Measurements from ENCODE around the gene MSH5. TPM values are rescaled to one million over a fixed set of nuclear protein-coding genes. Genes with fewer than 3 reads are reported as not detected.

The MSH5 gene
- total and polyA plus RNA-seq, 9 of the 15 experiments (the other 6 are each of a cell fraction or from before 2014, with no cell fraction given): 12.5 to 104 (median 46.6) TPM

DNA sequence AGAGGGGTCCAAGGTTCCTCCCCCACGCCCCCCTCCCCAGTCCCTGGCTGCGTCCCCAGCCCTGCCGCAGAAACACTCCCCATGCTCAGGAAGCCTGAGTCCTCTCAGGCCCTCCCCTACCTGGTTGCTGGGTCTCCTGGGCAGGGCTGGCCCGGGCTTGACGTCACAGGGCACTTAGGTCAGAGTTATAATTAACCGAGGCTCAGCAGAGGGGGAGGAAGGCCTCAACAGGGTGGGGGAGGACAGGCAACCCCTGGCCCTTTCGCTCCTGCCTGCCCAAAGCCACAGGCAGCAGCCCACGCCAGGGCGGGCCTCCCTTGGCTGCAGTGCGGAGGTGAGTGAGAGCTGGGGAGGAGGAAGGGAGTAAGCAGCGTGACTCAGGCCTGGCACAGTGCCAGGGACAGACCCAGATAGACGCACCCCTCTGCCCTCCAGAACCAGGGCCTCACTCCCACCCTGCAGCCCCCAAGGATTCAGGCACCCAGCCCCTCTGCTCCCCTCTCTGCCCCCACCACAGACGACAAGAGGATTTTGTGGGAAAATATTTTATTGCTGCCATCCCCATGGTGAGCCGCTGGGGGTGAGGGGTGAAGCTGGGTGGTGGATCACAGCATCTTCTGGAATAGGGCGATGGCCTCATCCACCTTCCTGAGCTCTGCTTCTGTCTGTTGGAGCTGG is 37.3 kb downstream of the MSH5 start, which contains the start of gene VWA7 (continued):
- TF ChIP-seq, protein P1, sequence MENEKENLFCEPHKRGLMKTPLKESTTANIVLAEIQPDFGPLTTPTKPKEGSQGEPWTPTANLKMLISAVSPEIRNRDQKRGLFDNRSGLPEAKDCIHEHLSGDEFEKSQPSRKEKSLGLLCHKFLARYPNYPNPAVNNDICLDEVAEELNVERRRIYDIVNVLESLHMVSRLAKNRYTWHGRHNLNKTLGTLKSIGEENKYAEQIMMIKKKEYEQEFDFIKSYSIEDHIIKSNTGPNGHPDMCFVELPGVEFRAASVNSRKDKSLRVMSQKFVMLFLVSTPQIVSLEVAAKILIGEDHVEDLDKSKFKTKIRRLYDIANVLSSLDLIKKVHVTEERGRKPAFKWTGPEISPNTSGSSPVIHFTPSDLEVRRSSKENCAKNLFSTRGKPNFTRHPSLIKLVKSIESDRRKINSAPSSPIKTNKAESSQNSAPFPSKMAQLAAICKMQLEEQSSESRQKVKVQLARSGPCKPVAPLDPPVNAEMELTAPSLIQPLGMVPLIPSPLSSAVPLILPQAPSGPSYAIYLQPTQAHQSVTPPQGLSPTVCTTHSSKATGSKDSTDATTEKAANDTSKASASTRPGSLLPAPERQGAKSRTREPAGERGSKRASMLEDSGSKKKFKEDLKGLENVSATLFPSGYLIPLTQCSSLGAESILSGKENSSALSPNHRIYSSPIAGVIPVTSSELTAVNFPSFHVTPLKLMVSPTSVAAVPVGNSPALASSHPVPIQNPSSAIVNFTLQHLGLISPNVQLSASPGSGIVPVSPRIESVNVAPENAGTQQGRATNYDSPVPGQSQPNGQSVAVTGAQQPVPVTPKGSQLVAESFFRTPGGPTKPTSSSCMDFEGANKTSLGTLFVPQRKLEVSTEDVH (IDR thresholded peaks at IDR 0.05; ENCODE audit: low read depth, partially characterized antibody): peak; percentile 74
- peak; percentile 70 for TF ChIP-seq RBM22 (IDR thresholded peaks at IDR 0.05; ENCODE audit: low read depth, low read length, poor library complexity, severe bottlenecking)
- TF ChIP-seq SMARCA4 (IDR thresholded peaks at IDR 0.05): peak; percentile 97
- TF ChIP-seq SUPT5H (IDR thresholded peaks at IDR 0.05): peak; percentile 83
- TF ChIP-seq, protein P2, sequence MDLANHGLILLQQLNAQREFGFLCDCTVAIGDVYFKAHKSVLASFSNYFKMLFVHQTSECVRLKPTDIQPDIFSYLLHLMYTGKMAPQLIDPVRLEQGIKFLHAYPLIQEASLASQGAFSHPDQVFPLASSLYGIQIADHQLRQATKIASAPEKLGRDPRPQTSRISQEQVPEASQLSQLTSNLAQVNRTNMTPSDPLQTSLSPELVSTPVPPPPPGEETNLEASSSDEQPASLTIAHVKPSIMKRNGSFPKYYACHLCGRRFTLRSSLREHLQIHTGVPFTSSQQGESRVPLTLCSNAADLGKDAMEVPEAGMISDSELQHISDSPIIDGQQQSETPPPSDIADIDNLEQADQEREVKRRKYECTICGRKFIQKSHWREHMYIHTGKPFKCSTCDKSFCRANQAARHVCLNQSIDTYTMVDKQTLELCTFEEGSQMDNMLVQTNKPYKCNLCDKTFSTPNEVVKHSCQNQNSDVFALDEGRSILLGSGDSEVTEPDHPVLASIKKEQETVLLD (IDR thresholded peaks at IDR 0.05): peak; percentile 94
- TF ChIP-seq HCFC1 (IDR thresholded peaks at IDR 0.05; ENCODE audit: low read depth, low read length): peak; percentile 52; the same call in 1 of the 2 replicates
- TF ChIP-seq, protein P3, sequence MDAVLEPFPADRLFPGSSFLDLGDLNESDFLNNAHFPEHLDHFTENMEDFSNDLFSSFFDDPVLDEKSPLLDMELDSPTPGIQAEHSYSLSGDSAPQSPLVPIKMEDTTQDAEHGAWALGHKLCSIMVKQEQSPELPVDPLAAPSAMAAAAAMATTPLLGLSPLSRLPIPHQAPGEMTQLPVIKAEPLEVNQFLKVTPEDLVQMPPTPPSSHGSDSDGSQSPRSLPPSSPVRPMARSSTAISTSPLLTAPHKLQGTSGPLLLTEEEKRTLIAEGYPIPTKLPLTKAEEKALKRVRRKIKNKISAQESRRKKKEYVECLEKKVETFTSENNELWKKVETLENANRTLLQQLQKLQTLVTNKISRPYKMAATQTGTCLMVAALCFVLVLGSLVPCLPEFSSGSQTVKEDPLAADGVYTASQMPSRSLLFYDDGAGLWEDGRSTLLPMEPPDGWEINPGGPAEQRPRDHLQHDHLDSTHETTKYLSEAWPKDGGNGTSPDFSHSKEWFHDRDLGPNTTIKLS (IDR thresholded peaks at IDR 0.05; ENCODE audit: borderline replicate concordance, low read depth): peak; percentile 56; the same call in 1 of the 2 replicates
- no peak for TF ChIP-seq PRPF4 (IDR thresholded peaks at IDR 0.05; ENCODE audit: insufficient read depth, low read depth, low read length, poor library complexity, severe bottlenecking)
- TF ChIP-seq SMAD3 (CRISPR knock-in tag; conservative IDR thresholded peaks at IDR 0.05): peak; percentile 69; the same call in 1 of the 2 replicates
- TF ChIP-seq RB1 (IDR thresholded peaks at IDR 0.05; ENCODE audit: low read depth): peak; percentile 90
- TF ChIP-seq CBX3 (IDR thresholded peaks at IDR 0.05; ENCODE audit: borderline replicate concordance in 1 of 2, low read length in 2 of 2): peak in 1 of 2 experiments; percentile 95; a peak in 2 of 3 replicates
- TF ChIP-seq, protein P4, sequence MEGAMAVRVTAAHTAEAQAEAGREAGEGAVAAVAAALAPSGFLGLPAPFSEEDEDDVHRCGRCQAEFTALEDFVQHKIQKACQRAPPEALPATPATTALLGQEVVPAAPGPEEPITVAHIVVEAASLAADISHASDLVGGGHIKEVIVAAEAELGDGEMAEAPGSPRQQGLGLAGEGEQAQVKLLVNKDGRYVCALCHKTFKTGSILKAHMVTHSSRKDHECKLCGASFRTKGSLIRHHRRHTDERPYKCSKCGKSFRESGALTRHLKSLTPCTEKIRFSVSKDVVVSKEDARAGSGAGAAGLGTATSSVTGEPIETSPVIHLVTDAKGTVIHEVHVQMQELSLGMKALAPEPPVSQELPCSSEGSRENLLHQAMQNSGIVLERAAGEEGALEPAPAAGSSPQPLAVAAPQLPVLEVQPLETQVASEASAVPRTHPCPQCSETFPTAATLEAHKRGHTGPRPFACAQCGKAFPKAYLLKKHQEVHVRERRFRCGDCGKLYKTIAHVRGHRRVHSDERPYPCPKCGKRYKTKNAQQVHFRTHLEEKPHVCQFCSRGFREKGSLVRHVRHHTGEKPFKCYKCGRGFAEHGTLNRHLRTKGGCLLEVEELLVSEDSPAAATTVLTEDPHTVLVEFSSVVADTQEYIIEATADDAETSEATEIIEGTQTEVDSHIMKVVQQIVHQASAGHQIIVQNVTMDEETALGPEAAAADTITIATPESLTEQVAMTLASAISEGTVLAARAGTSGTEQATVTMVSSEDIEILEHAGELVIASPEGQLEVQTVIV (CRISPR knock-in tag; IDR thresholded peaks at IDR 0.05; ENCODE audit: borderline replicate concordance): peak; percentile 60; the same call in 1 of the 2 replicates
- TF ChIP-seq RUNX1 (IDR thresholded peaks at IDR 0.05; ENCODE audit: low read depth): peak; percentile 89; the same call in 1 of the 2 replicates
- peak; percentile 84 for TF ChIP-seq POLR2G (IDR thresholded peaks at IDR 0.05; ENCODE audit: low read depth, low read length)
- no peak for TF ChIP-seq TEAD2 (tag; IDR thresholded peaks at IDR 0.05)
- TF ChIP-seq, protein P5, sequence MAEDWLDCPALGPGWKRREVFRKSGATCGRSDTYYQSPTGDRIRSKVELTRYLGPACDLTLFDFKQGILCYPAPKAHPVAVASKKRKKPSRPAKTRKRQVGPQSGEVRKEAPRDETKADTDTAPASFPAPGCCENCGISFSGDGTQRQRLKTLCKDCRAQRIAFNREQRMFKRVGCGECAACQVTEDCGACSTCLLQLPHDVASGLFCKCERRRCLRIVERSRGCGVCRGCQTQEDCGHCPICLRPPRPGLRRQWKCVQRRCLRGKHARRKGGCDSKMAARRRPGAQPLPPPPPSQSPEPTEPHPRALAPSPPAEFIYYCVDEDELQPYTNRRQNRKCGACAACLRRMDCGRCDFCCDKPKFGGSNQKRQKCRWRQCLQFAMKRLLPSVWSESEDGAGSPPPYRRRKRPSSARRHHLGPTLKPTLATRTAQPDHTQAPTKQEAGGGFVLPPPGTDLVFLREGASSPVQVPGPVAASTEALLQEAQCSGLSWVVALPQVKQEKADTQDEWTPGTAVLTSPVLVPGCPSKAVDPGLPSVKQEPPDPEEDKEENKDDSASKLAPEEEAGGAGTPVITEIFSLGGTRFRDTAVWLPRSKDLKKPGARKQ (CRISPR knock-in tag; IDR thresholded peaks at IDR 0.05): no peak
- TF ChIP-seq KAT2B (IDR thresholded peaks at IDR 0.05; ENCODE audit: low read depth, low read length): peak; percentile 47
- TF ChIP-seq KLF1 (tag; IDR thresholded peaks at IDR 0.05): peak; percentile 92
